GM19397 (cell line): Measurements from ENCODE around the gene GPHN.
"Not testable (repeated sequence)": the region's sequence is repeated elsewhere in the genome, so short reads cannot be mapped to it uniquely, and the experiment has no call there.

Source experiments
- ATAC-seq: cut with Tn5 transposase; IDR thresholded peaks from one replicate; pipeline ENCODE4 v1.9.1; 2021; ENCODE audit warnings: mild to moderate bottlenecking, moderate library complexity; ENCODE audit not compliant: unreplicated experiment

Gene GPHN

DNA sequence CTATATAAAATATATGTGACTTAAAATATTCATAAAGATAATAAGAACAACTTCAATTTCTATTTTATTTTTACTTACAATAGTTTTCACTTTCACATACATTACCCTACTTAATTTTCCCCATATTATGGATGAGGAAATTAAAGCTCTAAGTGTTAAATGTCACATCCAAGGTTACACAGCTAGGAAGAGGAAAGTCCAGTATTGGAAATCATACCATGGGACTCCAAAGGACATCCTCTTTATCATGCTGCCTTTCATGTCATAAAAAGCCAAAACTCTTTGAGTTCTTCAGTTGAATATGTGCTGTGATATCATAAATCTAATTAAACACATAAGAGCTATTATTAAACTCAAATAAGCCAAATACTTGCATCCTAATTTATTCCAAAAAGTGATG, 508.9 kb downstream of the GPHN start:
- no peak for ATAC-seq

DNA sequence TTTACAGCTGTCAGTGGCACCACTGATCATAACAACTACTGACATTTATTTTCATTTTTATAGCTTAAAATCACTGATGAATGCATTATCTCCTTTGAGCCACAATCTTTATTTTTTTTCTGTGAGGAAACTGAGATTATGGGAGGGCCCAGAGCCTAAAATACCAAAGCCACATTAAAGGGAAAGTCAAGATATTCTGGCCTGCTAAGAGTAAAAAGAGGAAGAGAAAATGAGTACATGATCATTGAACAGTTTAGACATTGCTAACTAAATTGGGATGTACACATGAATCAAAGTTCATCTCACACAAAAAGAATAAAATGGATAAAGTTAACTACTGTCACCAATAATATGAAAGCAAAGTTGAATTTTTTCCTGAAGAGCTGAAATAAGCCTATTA, 510.8 kb downstream of the GPHN start:
- ATAC-seq = no peak

DNA sequence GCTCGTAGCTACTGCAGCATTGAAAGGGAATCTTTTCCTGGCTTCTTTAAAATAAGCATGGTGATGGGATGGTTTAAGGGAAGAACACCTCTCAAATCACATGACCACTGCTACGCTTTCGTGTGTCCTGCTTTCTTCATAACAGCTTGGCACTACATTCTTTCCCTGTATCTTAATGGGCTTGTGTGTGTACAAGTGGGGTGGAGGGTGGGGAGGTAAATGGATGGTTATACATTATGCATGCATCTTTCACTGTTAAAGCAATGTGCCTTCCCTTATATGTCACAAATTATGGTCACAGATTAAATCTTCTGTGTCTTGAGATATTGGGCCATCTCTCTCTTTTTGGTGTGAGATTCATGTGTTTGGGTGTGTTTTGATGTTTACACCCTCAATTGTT, 511.8 kb downstream of the GPHN start:
- ATAC-seq = no peak

DNA sequence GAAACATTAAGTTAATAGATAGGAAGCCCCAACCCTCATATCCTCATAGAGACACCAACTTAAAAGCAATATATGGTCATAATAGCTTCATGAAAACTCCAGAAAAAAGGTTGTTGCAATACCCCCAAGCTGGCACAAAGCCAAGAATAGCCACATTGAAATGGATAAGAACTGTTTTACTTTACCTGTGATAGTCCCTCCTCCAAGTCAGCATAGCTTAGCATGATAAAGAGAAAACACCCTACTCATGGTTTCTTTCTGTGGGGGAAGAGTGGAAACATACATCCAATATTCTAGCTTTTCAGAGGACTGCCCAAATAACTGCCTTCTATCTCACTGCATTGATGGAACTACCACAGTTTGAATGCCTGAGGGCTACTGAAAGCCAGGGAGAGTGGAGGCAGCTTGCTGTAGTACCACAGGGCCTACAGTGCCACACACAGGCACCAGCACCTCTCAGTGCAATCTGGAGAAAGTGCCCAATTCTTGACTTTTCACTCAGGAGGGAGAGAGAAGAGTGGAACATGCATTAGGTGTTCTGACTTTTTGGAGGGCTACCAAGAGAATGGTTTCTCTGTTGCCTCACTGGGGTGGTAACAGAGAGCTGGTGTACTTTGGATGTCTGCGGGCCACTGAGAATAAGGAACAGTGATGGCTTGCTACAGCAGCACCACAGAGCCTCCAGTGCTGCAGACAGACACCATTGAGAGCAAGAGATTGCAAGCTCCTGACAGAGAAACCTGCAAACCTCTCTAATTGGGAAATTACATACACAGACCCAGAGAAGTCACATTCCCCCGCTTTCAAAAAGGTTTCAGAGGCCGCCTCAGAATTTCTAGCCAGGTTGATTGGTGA, 524.2 kb downstream of the GPHN start:
- ATAC-seq = no peak

DNA sequence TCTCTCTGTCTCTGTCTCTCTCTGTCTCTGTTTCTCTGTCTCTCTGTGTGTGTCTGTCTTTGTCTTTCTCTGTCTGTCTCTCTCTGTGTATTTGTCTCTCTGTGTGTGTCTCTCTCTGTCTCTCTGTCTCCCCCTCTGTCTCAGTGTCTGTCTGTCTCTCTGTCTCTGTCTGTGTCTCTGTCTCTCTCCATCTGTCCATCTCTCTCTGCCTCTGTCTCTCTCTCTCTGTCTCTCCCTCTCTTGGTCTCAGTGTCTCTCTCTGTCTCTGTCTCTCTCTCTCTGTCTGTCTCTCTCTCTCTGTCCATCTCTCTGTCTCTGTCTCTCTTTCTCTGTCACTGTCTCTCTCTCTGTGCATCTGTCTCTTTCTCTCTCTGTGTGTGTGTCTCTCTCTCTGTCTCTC, 537.5 kb downstream of the GPHN start:
- no peak for ATAC-seq

DNA sequence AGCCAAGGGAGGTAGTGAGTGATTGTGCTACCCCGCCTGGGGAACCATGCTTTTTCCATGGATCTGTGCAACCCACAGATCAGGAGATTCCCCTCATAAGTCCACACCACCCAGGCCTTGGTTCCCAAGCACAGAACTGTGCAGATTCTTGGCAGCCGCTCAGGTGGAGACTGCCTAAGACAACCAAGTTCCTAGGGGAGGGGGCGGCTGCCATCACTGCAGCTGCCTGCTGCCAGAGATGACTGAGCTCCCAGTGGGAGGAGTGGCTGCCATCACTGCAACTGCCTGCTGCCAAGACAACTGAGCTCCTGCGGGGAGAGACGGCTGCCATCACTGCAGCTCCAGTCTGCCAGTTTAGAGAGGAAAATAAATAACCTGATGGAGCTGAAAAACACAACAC, 542.9 kb downstream of the GPHN start:
- ATAC-seq = no peak

DNA sequence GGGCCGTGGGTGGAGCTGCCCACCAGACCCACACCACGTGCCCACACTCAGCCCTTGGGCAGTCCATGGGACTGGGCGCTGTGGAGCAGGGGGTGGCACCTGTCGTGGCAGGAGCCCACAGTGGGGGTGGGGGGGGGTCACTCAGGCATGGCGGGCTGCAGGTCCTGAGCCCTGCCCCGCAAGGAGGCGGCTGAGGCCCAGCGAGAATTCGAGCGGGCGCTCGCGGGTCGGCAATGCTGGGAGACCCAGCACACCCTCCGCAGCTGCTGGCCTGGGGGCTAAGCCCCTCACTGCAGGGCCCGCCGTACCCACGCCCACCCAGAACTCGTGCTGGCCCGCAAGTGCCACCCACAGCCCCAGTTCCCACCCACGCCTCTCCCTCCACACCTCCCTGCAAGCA, 548.7 kb downstream of the GPHN start:
- ATAC-seq = no peak

DNA sequence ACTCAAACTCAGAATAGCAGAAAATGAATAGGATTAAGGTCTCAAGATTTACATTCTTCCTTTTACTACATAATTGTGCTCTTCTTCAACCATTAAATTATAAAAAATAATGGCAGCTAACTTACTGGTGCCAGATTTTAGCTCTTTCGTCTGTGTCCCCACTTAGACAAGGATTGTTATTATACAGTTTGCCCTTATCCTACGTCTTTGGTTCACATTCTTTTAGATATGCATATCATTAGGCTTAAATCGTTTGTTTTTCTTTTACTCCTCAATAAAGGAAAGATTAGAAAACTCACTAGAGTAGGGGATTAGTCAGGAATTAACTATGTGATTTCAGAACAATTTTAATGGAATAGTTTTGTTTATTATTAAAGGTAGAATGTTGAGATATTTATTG, 551.6 kb downstream of the GPHN start:
- no peak for ATAC-seq

DNA sequence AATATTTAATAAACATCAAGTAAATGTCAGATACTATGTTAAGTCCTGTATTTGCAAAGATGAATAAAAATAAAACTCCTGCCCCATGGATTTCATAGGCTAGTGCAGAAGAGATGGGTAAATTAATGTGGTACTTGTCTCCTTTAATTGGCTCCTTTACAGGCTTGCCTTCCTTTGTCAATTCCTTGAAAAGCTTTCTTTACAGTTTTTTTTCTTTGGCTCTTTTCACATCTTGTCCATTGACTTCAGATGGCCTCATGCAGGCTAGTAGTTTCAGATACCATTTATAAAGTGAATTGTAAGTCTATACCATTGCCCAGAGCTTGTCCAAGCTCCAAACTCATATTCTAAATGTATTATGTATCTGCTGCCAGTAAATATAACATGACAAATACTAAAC, 552.6 kb downstream of the GPHN start:
- no peak for ATAC-seq

DNA sequence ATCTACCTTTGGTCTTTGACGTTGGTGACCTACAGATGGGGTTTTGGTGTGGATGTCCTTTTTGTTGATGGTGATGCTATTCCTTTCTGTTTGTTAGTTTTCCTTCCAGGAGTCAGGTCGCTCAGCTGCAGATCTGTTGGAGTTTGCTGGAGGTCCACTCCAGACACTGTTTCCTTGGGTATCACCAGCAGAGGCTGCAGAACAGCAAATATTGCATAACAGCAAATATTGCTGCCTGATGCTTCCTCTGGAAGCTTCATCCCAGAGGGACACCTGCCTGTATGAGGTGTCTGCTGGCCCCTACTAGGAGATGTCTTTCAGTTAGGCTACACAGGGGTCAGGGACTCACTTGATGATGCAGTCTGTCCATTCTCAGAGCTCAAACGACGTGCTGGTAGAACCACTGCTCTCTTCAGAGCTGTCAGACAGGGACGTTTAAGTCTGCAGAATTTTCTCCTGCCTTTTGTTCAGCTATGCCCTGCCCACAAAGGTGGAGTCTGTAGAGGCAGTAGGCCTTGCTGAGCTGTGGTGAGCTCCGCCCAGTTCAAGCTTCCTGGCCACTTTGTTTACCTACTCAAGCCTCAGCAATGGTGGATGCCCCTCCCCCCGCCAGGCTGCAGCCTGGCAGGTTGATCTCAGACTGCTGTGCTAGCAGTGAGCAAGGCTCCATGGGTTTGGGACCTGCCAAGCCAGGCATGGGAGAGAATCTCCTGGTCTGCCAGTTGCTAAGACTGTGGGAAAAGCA, 559.3 kb downstream of the GPHN start:
- not testable (repeated sequence) for ATAC-seq

DNA sequence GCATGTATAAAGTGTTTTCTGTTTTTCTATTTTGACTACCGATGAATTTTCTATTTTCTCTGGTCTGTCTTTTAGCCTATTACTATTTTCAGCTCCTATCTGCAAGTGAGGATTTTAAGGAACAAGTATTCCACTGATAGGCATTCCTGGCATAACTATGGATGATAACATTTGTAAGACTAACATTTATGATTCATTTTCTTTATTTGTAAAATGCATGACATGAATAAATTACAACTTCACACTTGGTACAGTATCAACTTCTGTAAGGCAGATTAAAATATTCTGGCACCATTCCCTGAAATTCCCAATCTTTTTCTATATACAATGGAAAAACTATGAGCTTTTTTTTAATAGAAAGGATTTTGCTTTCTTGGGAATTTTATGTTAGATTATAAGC, 560.3 kb downstream of the GPHN start:
- ATAC-seq = no peak

DNA sequence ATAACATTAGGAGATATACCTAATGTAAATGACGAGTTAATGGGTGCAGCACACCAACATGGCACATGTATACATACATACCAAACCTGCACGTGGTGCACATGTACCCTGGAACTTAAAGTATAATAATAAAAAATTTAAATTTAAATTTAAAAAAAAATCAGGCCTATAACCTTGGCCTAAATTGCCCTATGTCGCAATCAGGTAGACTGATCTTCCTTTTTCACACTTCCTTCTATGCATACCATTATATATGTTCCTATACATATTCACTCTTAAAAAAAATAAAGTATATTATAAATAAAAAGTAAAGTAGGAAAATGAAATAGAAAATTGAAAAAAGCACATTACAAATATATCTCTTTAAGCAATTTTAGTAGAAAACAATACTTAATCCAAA, 563.6 kb downstream of the GPHN start:
- no peak for ATAC-seq

DNA sequence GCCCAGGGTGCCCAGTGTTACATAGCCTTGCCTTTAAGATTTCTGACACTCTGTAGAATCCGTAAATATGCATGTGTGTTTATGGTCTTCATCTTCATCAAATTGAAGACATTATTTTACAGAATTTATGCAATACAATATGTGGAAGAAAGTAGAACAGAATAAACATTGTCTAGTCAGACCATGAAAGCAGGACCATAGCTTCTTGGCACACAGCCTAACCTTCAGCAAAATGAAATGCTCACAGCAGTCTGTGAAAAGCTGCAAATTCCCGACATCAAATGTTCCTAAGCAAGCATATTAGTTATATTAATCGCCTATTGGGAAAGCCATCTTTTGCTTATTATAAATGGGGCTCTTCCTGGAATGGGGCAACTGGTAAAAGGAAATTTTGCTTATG, 570.0 kb downstream of the GPHN start:
- no peak for ATAC-seq

DNA sequence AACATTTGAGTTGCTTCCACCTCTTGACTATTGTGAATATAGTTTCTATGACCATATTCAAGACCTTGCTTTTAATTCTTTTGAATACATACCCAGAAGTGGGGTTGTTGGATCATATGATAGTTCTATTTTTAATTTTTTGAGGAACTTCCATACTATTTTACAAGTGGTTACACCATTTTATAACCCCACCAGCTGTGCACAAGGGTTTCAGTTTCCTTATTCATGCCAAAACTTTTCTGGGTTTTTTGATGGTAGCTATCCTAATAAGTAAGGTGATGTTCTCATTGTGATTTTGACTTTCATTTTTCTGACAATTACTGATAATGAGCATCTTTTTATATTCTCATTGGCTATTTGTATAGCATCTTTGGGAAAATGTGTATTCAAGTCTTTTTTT, 571.9 kb downstream of the GPHN start:
- no peak for ATAC-seq

DNA sequence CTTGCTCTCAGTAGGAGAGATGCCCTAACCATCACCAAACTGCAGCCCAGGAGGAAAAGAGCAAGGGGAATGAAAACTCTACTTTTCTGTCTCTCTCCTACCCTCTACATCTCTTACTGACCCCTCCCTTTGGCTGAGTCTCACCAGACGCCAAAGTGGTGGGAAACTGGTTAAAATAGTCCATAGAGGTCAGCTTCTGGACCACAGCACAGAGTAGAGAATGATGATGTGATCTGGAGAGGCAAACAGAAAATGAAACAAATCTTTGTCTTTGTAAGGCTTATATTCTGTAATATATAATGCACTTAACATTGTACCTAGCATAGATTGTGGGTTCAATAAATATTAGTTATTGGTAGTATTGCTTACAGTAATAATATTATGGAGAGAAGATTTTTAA, 600.3 kb downstream of the GPHN start:
- ATAC-seq = no peak

DNA sequence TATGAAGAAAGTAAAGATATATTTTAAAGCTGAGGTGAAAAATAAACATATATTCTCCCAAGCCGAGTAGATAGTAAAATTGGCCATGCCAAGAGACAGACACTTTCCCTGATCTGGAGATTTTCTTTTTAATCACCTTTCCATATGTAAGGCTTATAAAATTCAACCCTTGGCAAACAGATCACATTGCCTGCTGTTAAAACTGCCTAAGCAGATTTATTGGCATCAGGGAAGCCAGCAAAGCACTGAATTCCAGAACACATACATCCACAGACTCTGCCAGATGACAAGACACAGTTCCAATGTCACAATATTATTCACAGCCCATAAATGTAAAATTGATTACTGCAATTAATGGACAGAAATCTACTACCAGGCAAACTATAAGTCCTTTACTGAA, 603.1 kb downstream of the GPHN start:
- ATAC-seq = no peak

DNA sequence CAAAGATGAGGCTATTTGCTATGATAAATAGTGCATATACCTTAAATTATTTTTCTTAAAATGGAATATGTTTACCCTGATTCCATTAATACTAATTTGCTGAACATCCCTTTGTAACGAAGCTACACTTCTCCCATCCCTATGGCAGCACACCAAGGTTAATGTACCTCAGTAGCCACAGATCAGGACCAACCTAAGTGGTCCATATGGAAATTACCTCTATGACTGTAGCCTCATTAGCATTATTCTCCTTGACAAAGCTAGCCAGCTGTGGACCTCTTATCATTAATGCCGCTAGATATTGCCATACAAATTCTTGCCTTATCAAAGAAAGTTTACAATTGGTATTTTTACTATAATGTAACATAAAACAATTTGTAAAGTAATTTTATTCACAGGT, 604.4 kb downstream of the GPHN start:
- no peak for ATAC-seq

DNA sequence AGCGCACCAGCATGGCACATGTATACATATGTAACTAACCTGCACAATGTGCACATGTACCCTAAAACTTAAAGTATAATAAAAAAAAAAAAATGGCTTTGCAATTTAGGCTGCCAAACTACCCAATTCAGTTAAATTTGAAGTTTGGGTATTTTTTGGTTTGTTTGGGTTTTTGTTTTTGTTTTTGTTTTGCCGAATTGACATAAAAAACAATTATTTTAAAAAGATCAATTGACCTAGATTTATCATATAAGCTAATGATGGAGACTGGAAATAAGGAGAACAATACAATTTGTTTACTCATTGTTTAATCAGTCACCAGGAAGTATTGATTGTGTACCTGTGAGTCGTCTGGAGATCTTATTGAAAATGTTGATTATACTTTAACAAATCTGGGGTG, 619.2 kb downstream of the GPHN start:
- ATAC-seq = no peak

DNA sequence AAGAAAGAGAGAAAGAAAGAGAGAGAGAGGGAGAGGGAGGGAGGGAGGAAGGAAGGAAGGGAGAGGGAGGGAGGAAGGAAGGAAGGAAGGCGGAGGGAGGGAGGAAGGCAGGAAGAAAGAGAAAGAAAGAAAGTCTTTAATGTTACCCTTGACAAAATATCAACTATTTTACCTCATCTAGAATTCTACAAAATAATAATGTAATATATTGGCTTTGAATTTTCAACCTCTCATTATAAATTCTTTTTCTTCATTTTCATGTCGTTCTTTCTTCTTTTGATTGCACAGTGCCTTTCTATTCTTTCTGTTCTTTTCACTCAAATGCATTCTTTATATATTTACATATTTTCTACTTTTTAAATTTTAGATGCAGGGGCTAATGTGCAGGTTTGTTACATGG, 621.8 kb downstream of the GPHN start:
- no peak for ATAC-seq

DNA sequence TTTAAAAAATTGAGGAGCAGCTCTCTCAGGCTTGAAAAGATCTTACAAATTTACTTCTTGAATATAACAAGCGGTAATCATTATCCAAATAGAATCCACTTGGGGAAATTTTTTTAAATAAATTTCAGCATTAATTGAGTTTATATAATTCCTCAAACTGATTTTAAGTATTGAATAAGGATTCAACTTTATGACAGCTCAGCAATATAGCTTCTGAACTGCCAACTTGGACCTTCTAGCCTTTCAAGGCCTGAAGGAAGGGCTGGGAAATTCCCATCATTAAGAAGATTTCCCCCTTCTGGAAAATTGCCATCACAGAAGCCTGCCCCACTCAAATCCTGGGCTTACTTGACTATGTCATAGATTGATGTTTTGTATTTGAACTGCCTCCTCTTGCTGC, 623.7 kb downstream of the GPHN start:
- ATAC-seq = no peak

DNA sequence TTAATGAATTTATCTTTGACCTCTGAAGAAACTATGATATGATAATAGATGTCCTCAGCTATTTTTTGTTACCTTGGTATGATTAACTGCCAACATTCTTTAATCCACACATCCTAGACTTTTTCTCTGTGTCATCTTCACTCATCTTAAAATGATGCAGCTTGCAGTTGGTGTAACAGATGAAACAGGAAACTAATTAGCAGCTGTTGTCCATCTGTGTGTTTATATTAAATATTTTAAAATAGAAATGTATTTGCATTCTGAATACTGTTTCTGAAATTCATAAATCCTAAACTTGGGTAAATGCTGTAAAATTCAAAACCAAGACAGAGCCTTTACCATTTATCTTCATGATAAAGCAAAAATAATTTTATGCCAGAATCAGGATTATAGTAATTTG, 625.2 kb downstream of the GPHN start:
- ATAC-seq = no peak

DNA sequence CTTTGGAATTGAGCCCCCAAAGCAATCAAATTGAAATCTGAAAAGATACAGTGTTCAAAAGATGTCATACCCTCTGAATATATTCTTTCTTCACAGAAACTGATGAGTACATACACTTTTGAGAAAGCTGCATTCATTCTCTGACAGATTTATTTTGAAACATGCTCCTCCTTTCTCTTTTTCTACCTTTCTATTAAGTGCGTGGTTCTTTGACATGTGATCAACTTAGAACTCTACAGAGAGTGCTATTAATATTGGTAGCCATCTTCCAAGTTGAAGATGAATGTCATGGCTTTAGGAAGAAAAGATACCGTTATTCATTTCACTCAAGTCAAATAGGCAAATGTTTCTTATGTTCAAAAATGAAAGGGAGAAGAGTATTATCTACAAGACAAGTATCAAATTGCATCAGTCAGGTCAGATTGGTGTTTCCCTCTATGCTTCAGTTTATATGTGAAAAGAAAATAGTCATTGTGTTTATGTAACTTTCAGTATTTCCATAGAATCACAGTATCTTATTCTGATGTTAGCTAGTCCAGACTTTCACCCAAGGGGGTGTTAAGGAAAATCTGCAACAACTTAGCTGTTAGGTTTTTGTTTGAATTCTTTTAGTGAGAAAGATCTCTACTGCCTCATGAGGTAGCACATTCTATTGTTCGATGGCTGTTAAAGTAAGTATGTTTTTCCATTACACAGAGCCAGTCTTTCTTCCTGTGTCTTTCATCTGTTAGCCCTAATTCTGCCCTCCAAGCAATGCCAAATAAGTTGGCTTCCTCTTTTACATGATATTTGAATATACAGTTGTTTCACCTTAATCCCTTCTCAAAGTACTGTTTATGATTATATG, 625.9 kb downstream of the GPHN start:
- ATAC-seq = no peak
